GM21360 (cell line): ENCODE measurements around the gene PYY.
"Not testable (repeated sequence)": the region's sequence is repeated elsewhere in the genome, so short reads cannot be mapped to it uniquely, and the experiment has no call there.

Source experiments
- ATAC-seq: cut with Tn5 transposase; IDR thresholded peaks from one replicate; pipeline ENCODE4 v1.9.1; 2021; ENCODE audit warnings: mild to moderate bottlenecking, moderate library complexity; ENCODE audit not compliant: unreplicated experiment

The PYY gene

DNA sequence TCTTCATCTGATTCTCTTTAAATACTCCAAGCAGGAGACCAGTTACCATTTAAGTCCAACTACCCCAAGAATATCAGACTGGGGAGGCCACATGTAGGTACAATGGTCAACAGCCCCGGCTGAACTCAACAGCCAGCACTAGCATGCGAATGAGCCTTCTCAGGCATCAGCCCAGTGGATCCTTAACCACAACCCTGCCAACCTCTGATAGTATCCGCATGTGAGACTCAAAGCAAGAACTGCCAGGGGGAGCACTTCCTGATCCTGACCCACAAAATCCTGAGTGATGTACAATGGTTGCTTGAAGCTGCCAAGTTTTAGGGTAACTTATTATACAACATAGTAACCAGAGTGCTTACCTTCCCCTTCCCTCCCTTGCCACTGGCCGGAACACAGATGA lies 4.0 kb downstream of the PYY start:
- no peak for ATAC-seq

DNA sequence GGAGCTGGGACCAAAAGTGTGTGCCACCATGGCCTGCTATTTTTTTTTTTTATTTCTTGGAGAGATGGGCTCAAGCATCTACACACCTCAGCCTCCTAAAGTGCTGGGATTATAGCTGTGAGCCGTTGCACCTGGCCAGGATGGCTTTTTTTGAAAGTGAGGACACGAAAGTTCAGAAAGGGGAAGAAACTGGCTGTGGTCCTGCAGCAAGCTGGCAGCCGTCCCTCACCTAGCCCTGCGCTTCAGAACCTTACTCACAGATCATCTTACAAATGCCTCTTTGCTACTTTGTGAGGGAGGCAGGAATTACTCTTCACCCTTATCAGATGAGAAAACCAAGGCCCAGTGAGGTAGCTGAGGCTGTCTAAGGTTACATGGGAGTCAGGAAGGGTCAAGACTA lies 7.0 kb downstream of the PYY start:
- ATAC-seq = no peak

DNA sequence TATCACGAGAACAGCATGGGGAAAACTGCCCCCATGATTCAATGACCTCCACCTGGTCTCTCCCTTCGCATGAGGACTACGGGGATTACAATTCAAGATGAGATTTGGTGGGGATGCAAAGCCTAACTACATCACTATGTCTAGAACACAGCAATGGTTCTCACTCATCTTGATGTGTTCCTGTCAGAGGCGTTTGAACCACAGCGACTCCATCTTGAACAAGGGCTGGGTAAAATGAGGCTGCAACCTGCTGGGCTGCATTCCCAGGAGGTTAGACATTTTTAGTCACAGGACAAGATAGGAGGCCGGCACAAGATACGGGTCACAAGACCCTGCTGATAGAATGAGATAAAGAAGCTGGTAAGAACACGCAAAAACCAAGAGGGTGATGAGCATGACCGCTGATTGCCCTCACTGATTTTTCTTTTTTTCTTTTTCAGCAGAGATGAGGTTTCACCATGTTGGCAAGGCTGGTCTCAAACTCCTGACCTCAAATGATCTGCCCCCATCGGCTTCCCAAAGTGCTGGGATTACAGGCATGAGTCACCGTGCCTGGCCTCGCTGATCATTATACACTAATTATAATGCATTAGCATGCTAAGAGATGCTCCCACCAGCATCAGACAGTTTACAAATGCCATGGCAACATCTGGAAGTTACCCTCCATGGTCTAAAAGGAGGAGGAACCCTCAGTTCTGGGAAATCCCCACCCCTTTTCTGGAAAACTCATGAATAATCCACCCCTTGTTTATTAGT lies 8.5 kb downstream of the PYY start:
- ATAC-seq = no peak

DNA sequence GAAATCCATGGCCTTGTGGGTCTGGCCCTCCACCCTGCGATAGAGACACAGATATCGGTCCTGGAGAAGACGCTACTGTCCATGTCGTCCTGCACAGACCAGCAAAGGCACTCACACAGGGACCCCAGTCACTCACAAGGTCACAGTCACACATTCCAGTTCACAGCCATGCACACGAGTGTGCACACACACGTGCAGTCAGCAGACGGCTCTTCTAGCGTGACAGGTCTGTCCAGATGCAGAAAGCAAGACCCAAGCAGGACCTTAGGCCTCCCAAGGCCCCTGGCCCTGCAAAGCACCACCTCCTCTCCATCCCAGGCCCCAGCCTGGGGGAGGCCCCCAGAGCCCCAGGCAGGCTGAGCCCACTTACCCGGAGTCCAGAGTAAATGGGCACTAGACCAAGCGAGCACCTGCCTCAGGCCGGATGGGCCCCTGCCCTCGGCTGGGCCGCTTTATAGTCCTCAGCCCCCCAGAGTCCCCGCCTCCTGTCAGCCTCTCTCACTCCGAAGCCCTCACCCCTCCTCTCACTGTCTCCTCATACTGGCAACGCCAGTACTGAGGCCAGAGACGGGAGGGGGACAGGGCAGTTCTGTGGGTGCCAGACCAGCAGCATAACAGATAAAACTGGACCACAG lies 11.6 kb downstream of the PYY start, which contains the start of gene PPY:
Gene PPY, minus strand, starts transcription at position 426 of the 635 bp plus-strand sequence. CDS start 822 bp downstream, outside the sequence.
- ATAC-seq = no peak

DNA sequence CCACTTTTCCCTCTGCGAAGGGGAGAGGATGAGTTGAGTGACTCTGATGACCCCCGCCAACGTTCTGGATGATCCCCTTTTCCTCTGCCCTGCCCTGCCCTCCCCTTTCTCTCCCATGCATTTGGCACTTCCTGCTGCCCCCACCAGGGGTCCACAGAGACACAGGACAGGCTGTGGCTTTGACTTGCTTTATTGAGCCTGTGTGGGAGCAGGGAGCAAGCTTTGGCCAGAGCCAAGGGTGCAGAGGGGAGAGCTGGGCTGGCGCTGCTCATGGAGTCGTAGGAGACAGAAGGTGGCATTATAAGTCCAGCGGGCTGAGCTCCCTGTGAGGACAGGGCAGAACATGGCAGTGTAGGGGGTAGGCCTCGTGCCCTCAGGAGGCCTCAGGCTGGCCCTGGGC lies 13.1 kb downstream of the PYY start:
- ATAC-seq = no peak

DNA sequence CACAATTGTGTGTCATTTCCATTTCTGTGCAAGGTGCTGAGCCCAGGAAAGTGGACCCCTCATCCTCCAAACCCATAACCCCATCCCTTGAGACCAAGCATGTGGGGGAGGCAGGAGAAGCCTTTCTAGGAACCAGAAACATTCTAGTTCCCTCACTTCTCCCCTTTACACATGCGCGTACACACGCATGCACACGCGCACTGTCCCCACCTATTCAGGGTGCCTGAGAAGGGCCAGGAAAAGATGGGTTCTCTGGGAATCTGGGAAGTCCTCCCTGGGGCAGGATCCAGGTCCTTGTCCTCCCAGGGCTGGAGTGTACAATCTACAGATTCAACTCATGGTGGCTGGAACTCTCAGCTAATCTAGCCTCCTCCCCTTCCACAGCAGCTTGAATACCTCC lies 13.9 kb downstream of the PYY start:
- no peak for ATAC-seq

DNA sequence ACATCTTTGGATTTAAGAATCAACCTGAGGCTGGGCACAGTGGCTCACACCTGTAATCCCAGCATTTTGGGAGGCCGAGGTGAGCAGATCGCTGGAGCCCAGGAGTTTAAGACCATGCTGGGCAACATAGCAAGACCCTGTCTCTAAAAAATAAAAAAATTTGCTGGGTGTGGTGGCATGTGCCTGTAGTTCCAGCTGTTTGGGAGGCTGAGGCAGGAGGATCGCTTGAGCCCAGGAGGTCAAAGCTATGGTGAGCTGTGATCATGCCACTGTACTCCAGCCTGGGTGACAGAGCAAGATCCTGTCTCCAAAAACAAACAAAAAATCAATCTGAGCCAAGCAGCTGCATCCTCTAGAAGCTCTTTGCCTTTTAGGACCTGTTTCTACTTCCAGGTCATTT lies 14.3 kb downstream of the PYY start:
- ATAC-seq = not testable (repeated sequence)

DNA sequence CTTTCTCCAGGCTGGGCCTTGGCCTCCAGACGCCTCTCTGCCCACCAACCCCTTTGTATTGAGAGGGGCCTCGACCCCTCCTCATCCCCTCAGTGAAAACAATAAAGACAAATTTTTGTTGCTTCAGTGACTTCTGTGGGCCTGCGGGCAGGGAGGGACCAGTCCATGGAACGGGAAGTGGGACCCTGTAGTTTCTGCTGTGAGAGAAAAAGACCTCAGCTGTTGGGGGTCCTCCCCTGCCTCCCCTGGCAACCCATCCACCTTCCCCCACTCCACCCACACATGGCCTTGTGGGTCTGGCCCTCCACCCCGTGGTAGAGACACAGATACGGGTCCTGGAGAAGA lies 14.9 kb downstream of the PYY start:
- ATAC-seq = no peak

DNA sequence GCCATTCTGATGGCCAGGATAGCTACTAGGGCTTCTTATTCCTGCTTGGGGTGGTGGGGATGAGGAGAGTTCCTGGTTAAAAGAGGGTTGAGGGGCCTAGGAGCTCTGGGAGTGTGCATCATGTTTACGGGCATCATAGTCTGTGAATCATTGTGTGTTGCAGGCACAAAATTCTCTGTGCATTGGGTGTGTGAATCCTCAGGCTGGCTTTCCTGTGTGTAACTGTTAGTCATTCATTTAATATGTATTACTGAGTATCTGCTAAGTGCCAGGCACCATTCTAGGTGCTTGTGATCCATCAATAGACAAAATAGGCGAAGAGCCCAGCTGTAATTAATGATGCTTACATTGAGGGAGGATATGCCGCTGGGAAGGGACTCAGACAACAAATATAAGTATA lies 17.3 kb downstream of the PYY start:
- ATAC-seq = no peak

DNA sequence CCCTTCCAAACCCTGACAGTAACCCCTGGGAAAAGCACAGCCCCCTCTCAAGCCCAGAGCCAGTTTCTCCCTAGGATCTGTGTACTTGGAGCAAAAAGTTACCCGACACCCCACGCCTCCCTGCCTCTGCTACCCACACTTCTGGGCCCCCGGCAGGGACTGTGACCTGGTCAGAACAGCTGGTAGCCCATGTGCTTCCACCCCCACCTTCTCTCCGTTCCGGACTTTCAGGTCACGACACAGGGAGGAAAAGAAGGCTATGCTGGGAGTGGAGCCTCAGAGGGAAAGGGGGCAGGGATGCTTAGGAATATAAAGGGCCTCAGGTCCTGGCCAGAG lies 17.8 kb downstream of the PYY start:
- ATAC-seq = no peak

DNA sequence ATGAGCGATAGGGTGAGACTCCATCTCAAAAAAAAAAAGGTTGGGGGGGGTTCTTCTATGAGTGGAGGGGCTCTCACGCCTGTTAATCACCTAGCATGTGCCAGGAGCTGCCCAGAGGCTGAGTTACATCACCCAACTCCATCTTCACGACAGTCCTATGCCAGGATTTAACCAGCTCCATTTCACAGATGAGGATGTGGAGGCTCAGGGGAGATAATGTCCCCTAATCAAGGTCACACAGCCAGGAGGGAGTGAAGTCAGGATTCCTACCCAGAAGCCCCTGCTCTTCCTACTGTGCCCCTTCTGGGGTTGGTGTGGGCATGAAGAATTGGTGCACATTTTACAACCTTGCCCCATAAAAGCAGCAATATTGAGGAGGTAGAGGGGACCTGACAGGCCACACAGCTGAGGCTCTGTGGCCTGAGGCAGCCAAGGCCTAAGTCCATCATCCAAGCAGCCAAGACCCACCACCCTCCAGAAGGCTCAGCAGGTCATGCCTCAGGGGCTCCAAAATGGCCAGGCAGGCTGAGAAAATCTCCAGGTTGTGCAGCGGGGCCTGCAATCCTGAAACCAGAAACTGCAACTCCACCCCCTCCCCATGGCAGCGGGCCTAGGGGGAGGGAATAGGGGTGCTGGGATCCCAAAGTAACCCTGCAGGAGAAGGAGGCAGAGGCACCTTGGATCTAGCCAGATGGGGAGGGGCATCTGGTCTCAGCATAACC lies 18.4 kb downstream of the PYY start:
- no peak for ATAC-seq

DNA sequence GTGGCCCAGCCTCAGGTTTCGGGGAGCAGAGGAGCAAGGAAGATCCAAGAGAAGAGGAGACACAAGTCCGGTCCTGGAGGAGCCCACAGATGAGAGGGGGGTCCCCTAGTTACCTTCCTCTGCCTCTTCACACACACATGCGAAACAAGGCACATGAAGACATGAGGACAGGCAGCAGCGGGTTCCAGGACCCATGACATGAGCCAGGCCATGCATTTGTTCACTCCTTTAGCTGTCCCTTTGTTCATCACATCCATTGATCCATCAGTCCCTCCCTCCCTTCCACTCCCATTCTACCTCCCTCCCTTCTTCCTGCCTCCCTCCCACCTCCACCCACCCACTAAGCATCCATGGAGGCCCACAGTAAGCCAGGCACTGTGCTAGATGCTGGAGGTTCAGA lies 20.8 kb downstream of the PYY start:
- ATAC-seq = no peak

DNA sequence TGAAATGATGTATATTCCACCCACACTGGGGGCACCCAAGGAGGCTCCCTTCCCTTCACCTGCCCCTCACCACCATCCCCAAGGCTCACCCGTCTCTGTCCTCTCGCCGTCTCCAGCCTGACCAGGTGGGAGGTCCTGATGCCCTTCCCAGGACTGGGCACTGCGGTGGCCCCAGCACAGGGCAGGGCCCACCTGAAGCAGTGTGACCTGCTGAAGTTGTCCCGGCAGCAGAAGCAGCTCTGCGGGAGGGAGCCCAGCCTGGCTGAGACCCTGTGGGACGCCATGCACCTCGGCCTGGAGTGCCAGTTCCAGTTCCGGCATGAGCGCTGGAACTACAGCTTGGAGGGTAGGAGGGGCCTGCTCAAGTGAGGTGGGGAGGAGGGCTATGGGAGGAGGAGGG lies 21.4 kb downstream of the PYY start:
- no peak for ATAC-seq

DNA sequence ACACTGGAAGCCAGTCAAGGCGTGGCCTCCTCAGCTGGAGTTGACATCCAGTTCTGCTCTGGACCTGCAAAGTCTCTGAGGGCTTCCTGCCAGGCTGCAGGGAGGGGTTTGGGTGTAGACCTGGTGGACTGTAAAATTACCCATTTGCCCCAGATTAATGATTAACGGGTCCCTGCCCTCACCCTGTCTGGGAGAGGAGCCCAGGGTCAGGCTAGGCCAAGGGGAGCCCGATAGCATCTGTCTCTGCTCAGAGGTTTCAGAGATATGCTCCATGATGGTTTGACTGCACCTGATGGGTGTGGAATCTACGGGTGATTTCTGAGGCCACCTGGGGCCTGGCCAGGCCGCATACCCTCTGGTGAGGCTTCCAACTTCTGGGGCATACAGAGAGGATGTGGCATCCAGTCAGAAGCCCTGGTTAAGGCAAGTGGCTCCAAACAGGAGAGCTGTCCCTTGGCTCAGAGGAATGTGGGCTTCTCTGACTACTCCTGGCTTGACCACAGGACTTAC lies 22.6 kb downstream of the PYY start:
- ATAC-seq = no peak

DNA sequence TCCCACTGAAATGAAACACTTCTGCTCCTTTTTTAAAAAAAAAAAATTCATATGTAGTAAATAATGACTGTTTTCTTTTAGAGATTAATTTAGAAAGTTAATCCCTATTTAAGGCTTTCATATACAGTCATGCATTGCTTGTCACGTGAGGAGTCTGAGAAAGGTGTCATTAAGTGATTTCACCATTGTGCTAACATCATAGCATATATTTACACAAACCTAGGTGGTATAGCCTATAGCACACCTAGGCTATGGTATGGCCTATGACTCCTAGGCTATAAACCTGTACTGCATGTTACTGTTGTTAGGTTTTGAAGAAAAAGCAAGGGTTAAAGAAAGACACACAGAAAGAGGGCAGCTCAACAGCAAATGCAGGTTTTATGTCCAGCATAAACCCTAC lies 25.1 kb downstream of the PYY start:
- ATAC-seq = no peak

DNA sequence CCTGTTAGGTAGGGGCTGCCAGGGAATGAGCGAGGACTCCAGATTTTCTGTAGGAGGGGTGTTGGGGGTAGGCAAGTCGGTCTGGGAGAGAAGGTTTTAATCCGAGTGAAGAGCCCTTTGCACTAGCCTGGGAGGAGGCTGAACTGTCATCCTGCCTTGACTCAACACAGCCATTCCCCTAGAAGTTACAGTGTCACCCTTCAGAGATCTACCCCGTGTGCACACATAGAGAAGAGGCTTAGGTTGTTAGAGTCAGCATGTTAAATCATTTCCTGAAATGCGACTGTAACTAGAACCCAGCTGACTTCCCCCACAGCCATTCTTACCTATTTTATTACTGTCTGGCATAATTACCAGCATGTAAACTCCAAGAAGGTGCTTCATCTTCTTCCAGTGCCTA lies 25.8 kb downstream of the PYY start:
- ATAC-seq = not testable (repeated sequence)

DNA sequence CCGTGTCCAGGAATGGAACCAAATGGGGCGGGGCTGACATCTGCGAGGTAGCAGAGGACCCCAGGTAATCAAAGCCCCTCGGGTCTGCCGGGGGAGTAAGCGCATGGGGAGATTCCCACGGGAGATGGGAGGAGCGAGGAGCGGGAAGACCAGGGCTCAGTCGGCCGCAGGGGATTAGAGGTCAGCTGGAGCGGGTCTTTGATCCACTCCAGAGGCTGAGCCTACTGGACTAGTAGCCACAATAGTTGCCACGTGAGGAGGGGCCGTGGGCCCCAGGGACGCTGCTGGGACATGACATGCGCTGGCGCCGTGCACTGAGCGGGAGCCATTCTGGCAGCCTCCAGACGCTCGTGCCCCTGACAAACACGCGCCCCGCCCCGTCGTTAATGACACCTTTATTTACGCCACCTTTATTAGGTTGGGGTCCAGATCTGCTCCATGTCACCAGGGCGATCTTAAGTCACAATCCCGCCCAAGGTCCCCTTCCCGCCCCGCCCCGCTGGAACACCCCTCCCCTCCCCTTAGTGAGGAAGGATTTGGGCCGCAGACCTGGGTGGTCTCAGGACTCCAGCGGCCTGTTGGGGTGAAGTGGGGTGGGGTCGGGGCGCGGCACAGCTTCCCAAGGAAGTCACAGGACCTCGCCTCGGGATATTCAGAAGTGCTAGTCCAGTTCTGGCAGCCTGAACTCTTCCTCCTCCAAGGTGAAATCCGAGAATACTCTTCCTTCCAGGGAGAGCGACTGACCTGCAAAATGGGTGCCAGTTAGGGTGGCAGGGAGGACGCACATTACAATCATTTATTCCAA lies 26.5 kb downstream of the PYY start:
- ATAC-seq = no peak

DNA sequence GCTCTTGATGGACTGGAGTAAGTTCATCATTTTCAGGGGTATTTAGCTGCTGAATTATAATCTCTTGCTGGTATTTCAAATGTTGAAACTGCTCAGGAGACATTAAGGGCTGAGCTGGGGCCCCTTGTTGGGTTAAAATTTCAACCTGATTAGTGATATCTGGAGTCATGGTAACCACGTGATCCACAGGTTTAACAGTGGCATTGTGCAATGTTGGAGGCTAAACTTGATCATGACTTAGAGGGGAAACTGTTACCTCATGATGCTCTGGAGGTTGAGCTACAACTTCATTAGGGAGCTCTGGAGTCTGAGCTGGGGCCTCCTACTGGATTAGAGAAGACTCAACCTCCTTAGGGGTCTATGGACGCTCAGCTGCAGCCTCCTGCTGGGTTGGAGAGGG lies 29.2 kb downstream of the PYY start:
- ATAC-seq = no peak

DNA sequence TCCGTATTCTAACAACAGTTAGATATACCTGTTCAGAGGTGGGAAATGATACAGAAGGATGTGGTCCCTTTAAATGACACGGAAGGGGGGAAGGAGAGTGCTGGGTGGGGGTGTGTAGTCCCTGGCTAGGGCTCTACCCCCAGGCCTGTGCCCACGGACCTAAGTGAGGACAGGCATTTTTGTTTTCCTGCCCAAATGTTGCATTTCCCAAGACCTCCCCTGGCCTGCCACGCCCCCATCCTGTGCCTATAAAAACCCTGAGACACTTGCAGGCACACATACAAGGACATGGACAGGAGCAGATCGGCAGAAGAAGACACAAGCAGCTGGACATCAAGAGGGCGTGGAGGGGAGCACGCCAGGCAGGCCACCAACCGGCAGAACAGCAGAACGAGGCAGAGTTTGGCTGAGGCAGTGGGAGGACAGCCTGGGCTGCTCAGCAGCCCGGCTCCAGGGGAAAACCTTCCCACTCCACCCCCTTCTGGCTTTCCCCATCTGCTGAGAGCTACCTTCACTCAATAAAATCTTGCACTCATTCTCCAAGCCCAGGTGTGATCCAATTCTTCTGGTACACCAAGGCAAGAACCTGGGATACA lies 33.1 kb downstream of the PYY start:
- no peak for ATAC-seq

DNA sequence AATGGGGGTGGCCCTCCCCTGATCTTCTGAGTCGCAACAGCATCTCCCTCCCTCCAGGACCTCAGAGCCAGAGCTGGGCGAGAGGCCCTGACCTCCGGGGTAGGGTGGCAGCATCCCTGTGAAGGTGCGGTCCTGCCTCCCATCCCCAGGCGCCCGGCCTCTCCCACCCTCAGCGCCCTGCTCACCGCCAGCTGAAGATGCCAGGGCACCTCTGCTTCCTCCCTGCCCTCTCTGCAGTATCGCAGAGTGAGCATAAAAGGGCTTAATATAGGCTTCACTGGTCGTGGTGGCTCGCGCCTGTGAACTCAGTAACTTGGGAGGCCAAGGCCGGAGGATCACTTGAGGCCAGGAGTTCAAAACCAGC lies 35.7 kb downstream of the PYY start:
- no peak for ATAC-seq
